Lower leg skin (tissue), 4 donors: ENCODE data around the gene KLHDC7B. TPM values are rescaled to one million over a fixed set of nuclear protein-coding genes. Genes with fewer than 3 reads are reported as not detected.

Experiments used
- DNase-seq, 2 donors: peaks; one replicate each; pipeline ENCODE4 v3.0.0-alpha.2; 2019; ENCODE audit warnings: low spot score in 2 of 2
- H3K4me3 ChIP-seq: fragments of 200-600 bp; sonication (generic); 2 replicates; pipeline ENCODE4 v1.5.1; 2017; ENCODE audit warnings: mild to moderate bottlenecking, low read depth; ENCODE audit not compliant: poor library complexity, severe bottlenecking
- CTCF ChIP-seq, 3 donors: fragments of 450-650 bp; IDR thresholded peaks; one replicate each; pipeline ENCODE4 v1.5.1; 2016; ENCODE audit warnings: antibody characterized with exemption in 3 of 3, mild to moderate bottlenecking in 3 of 3, moderate library complexity in 2 of 3
- POLR2A ChIP-seq, 2 donors: fragments of 450-650 bp; IDR thresholded peaks; one replicate each; pipeline ENCODE4 v1.6.1; 2016 to 2017; ENCODE audit warnings: antibody characterized with exemption in 2 of 2, mild to moderate bottlenecking in 1 of 2, moderate library complexity in 1 of 2
- WGBS, 2 donors: methylation state at CpG; one replicate each; pipeline ENCODE4 v1.1.5; 2018; 5-methylcytosine and 5-hydroxymethylcytosine counted together
- intact Hi-C: fragments of 100-400 bp; cut with DNase I; formaldehyde crosslinking; loops from one replicate; pipeline ENCODE4 v1.15.0; 2023; ENCODE audit warnings: low total_unique reads
- total RNA-seq, 4 donors: library from RNA; depleted of rRNA; stranded (reverse); fragments of >200 nt; gene quantifications; one replicate each; pipeline ENCODE4 v1.1.0, GENCODE V29; 2016

KLHDC7B gene
- total RNA-seq, 4 donors from 2014 or later, result 0.07 to 0.10 TPM; not detected in 2

DNA sequence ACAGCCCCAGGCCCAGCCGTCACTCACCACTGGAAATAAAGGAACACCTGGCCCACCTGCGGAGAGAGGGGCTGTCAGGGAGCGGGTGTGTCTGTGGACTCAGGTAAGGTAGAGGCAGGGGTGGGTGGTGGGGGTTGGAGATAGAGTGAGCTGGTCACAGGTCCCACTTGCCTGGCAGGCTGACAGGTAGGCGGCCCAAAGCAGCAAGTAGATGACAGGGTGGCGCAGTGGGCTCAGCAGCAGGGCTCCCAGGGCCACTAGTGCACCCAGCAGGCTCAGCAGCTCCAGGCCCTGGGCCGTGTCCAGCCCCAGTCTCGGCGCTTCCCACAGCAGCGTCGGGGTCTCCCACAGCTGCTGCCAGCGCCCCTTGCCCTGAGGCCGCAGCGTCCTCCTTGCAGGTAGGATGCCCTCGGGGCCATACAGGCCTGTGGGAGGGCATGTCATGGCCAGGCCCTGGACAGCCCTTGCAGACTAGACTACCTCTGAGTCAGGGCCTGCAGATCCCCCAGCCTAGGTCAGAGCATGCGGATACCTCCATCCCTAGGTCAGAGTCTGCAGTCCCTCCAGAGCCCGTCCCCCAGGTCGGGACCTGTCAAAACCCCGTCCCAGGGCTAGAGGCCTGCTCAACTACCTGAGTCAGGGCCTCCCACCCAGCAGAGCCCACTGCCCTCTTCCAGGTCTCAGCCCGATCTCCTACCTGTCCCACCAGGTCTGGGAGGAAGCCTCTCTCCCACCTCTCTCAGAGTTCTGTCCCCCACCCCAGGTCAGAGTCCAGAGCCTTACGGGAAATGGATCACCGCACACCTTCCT is 38.9 kb upstream of the KLHDC7B start:
- TF ChIP-seq CTCF (IDR thresholded peaks at IDR 0.05) (no peak), POLR2A (IDR thresholded peaks at IDR 0.05) (no peak)
- DNase-seq, result no peak
- 30 to 31% methylated on average over 21 of the region's 21 CpGs for WGBS, 2 donors
- intact Hi-C loops, result no loop called here
- H3K4me3 ChIP-seq, result peak overlapping the region; percentile 98

GRCh38 chr22:50507421-50507990 is 38.2 kb upstream of the KLHDC7B start, which contains the start of gene LMF2:
Gene LMF2, minus strand, starts transcription at chr22:50507702. Its CDS starts 27 bp downstream, at chr22:50507675.
- H3K4me3 ChIP-seq, result peak within 1 kb of the TSS; percentile 98
- peak; percentile 89 to 98 for DNase-seq
- TF ChIP-seq CTCF (IDR thresholded peaks at IDR 0.05), result no peak
- no peak for TF ChIP-seq POLR2A (IDR thresholded peaks at IDR 0.05)
- WGBS, 2 donors, result 0 to 1% methylated on average over 2 to 14 of the region's 62 CpGs
- intact Hi-C loops, result no loop called here

DNA sequence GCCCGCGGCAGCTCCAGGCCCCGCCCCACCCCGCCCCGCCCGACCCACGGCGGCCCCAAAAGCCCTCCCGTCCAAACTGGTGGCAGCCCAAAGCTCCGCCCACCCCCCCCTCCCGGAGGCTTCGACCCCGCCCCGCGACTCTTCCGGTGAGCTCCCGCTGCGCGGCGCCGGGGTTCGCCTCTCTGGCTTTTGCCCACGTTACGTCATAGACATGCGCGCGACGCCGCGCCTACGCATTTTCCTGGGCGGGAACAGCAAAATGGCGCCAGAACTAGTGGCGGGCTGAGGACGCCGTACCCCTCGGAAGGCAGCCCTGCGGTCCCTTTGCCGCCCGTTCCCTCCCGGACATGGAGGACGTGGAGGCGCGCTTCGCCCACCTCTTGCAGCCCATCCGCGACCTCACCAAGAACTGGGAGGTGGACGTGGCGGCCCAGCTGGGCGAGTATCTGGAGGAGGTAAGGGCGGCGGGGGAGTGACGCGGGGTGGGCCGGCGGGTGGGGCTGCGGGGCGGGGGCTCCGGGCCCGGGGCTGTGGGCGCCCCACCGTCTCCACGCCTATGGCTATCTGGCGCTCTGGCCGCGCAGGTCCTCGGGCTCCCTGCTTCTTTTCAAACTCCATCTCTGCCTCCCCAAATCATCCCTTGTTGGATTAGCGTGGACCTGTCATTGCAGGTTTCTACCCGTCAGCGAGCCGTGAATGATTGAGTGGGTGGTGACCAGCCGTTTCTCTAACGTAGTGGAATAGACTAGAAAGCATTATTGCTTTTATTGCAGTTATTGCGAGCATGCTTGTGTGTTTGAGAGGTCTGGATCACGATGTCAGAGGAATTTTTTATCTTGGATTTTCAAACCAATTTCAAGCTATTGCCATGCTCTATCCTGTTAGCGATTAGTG is 37.5 kb upstream of the KLHDC7B start, which contains the start of gene NCAPH2:
TSS of gene NCAPH2 (plus strand) at position 234 of the 894 bp plus-strand sequence. CDS start at position 348, 114 bp downstream.
- intact Hi-C loops, result no loop called here
- 0% methylated on average over 17 to 50 of the region's 76 CpGs for WGBS, 2 donors
- DNase-seq, result peak; percentile 95 to 99

GRCh38 chr22:50508897-50509296 is 36.8 kb upstream of the KLHDC7B start:
- TF ChIP-seq CTCF (IDR thresholded peaks at IDR 0.05) (no peak), POLR2A (IDR thresholded peaks at IDR 0.05) (no peak)
- H3K4me3 ChIP-seq, result no peak overlapping the region
- no peak for DNase-seq
- intact Hi-C loops, result no loop called here
- 6 to 7% methylated on average over 3 of the region's 3 CpGs for WGBS, 2 donors

More for the DNA sequence above, 37.5 kb upstream of the KLHDC7B start, which contains the start of gene NCAPH2:
- TF ChIP-seq POLR2A (IDR thresholded peaks at IDR 0.05) (no peak), CTCF (IDR thresholded peaks at IDR 0.05) (no peak)
- peak within 1 kb of the TSS; percentile 98 for H3K4me3 ChIP-seq

- H3K4me3 ChIP-seq, result no peak overlapping the region
- intact Hi-C loops, result no loop called here
- 95 to 98% methylated on average over 14 to 15 of the region's 15 CpGs for WGBS, 2 donors
- TF ChIP-seq POLR2A (IDR thresholded peaks at IDR 0.05) (no peak), CTCF (IDR thresholded peaks at IDR 0.05) (no peak)
- no peak for DNase-seq
Observed at GRCh38 chr22:50513175-50513574, 32.5 kb upstream of the KLHDC7B start.
